ENCODE data around the gene MAP3K13. TPM values are rescaled to one million over a fixed set of nuclear protein-coding genes. Genes with fewer than 3 reads are reported as not detected.

MAP3K13 gene
- total RNA-seq, 1 experiment from 2014 or later, result 21.0 TPM

GRCh38 chr3:185534511-185534910 lies 171.6 kb downstream of the MAP3K13 start (continued):
- TF ChIP-seq, protein P1, sequence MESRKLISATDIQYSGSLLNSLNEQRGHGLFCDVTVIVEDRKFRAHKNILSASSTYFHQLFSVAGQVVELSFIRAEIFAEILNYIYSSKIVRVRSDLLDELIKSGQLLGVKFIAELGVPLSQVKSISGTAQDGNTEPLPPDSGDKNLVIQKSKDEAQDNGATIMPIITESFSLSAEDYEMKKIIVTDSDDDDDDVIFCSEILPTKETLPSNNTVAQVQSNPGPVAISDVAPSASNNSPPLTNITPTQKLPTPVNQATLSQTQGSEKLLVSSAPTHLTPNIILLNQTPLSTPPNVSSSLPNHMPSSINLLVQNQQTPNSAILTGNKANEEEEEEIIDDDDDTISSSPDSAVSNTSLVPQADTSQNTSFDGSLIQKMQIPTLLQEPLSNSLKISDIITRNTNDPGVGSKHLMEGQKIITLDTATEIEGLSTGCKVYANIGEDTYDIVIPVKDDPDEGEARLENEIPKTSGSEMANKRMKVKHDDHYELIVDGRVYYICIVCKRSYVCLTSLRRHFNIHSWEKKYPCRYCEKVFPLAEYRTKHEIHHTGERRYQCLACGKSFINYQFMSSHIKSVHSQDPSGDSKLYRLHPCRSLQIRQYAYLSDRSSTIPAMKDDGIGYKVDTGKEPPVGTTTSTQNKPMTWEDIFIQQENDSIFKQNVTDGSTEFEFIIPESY (IDR thresholded peaks at IDR 0.05; ENCODE audit: extremely low read depth, insufficient replicate concordance, low read length), result no peak
- TF ChIP-seq ATF3 (IDR thresholded peaks at IDR 0.05) (no peak), EZH2phosphoT487 (IDR thresholded peaks at IDR 0.05; ENCODE audit: borderline replicate concordance) (no peak)

DNA sequence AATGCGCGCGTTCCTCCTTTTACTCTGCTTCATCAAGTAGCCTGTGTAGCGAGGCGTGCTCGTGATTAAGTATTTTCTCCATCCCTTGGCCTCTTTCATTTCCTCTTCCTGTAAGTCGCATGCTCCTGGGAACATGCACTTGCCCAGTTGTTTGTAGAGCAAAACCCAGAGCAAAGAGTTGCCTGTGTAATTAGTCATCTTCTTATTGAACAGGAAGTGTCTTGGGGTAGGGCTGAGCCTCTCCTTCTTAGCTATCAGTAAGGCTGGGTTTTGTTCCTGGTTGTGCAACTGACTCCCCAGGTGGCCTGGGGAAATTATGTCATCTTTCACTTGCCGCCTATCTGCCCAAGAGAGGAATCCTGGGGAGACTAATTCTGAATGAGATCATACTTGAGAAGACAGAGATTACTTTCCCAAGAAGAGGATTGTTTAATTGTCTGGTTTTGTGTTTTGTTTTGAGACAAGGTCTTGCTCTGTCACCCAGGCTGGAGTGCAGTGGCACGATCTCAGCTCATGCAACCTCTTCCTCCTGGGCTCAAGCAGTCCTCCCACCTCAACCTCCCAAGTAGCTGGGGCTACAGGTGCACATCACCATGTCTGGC lies 174.5 kb downstream of the MAP3K13 start:
- Histone ChIP-seq H2AFZ (ENCODE audit: low read depth, low read length, poor library complexity, severe bottlenecking) (no peak overlapping the region), H3K36me3 (ENCODE audit: control insufficient read depth in 1 of 2, insufficient read depth in 2 of 2, low read length in 2 of 2) (no peaks in the 10 kb centered on the region), H3K4me1 (ENCODE audit: control insufficient read depth in 1 of 2, insufficient read depth in 2 of 2, low read length in 2 of 2) (peaks cover 20 to 33% of the 10 kb centered on the region in 2 experiments), H3K27me3 (ENCODE audit: insufficient read depth, low read length) (no peaks in the 10 kb centered on the region), H3K4me3 (replicated peaks in 1 of 2; ENCODE audit: low read depth in 1 of 2, low read length in 2 of 2) (peak overlapping the region in 1 of 2 experiments; percentile 36; a peak in 2 of 4 replicates), H3K27ac (ENCODE audit: low read depth, low read length) (peak overlapping the region; percentile 93), H3K9ac (ENCODE audit: low read length) (peak overlapping the region; percentile 41), H3K9me2 (ENCODE audit: insufficient read depth) (no peaks in the 10 kb centered on the region), H4K20me1 (ENCODE audit: insufficient read depth) (no peaks in the 10 kb centered on the region), H3K79me2 (ENCODE audit: insufficient read depth, low read length) (no peaks in the 10 kb centered on the region), H3K9me3 (ENCODE audit: control insufficient read depth in 1 of 2, insufficient read depth in 1 of 2, low read depth in 1 of 2, low read length in 2 of 2) (no peaks in the 10 kb centered on the region), H3K4me2 (ENCODE audit: low read length) (peak overlapping the region; percentile 68)
- no TSS peak for BruUV-seq (replicated peaks)
- intact Hi-C loops (cut with micrococcal nuclease), result no loop called here
- peak; percentile 96 for ATAC-seq
- POLR2A ChIA-PET, result interaction anchor here (1.0 to 1.3 kb wide), 2 partner anchors 21 to 22 kb away, joined by 4 read pairs; no protein-coding TSS in a partner anchor
- CTCF ChIA-PET, result no interaction called here
- peak; percentile 92 for DNase-seq (ENCODE audit: low read depth, low spot score)
- RAD21 ChIA-PET (ENCODE audit: low non-redundant PET in 1 of 2, low total read pairs in 2 of 2, uncharacterized antibody in 2 of 2, unreplicated experiment in 2 of 2), result no interaction called here
- TF ChIP-seq POLR2AphosphoS5 (IDR thresholded peaks at IDR 0.05; ENCODE audit: low read depth, low read length), result peak; percentile 73
- TF ChIP-seq SP1 (IDR thresholded peaks at IDR 0.05; ENCODE audit: low read depth), result peak; percentile 93
- TF ChIP-seq RAD21 (IDR thresholded peaks at IDR 0.05; ENCODE audit: low read depth), result peak; percentile 49; the same call in 1 of the 2 replicates
- no peak for TF ChIP-seq REST (IDR thresholded peaks at IDR 0.05; ENCODE audit: low read depth)
- peak; percentile 99 for TF ChIP-seq CBX3 (IDR thresholded peaks at IDR 0.05; ENCODE audit: low read depth)
- TF ChIP-seq ATF3 (IDR thresholded peaks at IDR 0.05), result no peak; the same call in 1 of the 2 replicates
- TF ChIP-seq ZFX (IDR thresholded peaks at IDR 0.05), result no peak
- no peak for TF ChIP-seq POLR2A (IDR thresholded peaks at IDR 0.05; ENCODE audit: borderline replicate concordance, extremely low read depth, insufficient read depth, insufficient read length)
- TF ChIP-seq ELF1 (IDR thresholded peaks at IDR 0.05; ENCODE audit: borderline replicate concordance, low read depth), result peak; percentile 79; the same call in 1 of the 2 replicates
- TF ChIP-seq, protein P1 (IDR thresholded peaks at IDR 0.05; ENCODE audit: extremely low read depth, insufficient replicate concordance, low read length), result peak; percentile 57
- peak; percentile 76 for TF ChIP-seq TCF7L2 (IDR thresholded peaks at IDR 0.05; ENCODE audit: borderline replicate concordance, extremely low read depth, insufficient read depth, insufficient read length)
- TF ChIP-seq, protein P2, sequence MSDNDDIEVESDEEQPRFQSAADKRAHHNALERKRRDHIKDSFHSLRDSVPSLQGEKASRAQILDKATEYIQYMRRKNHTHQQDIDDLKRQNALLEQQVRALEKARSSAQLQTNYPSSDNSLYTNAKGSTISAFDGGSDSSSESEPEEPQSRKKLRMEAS (IDR thresholded peaks at IDR 0.05), result peak; percentile 98
- TF ChIP-seq SRF (IDR thresholded peaks at IDR 0.05; ENCODE audit: low read depth), result peak; percentile 82
- peak; percentile 94 for TF ChIP-seq JUND (IDR thresholded peaks at IDR 0.05)
- peak; percentile 100 for TF ChIP-seq CEBPB (IDR thresholded peaks at IDR 0.05; ENCODE audit: low read depth)

Data from HCT116 (cell line).